Right ventricle myocardium inferior (tissue), 1 donor: Measurements from ENCODE around the gene TMEM135. TPM values are rescaled to one million over a fixed set of nuclear protein-coding genes. Genes with fewer than 3 reads are reported as not detected.
"Not testable (repeated sequence)": the region's sequence is repeated elsewhere in the genome, so short reads cannot be mapped to it uniquely, and the experiment has no call there.

Experiments
- ATAC-seq: fragments of 200-7000 bp; cut with Tn5 transposase; one replicate; pipeline ENCODE4 v1.9.1; 2020; ENCODE audit warnings: mild to moderate bottlenecking, moderate library complexity
- DNase-seq: peaks from one replicate; pipeline ENCODE4 v3.0.0; 2021; ENCODE audit errors: missing footprints
- intact Hi-C: fragments of 100-400 bp; cut with DNase I; formaldehyde crosslinking; loops from one replicate; pipeline ENCODE4 v1.11.0; 2022
- total RNA-seq: library from RNA; stranded (reverse); fragmentation: NEBNext Ultra II Directional; extraction: Animal tissue kit (Norgen Biotek cat#: 25700); gene quantifications from one replicate; pipeline ENCODE4 v1.2.1, GENCODE V29; 2021
- donor health status: DM: no; HTN: yes; CAD: no; lungs with severe emphysema.

TMEM135 gene
- total RNA-seq, 1 donor from 2014 or later, result 18.1 TPM

- DNase-seq (no peak), ATAC-seq (no peak)
- intact Hi-C loops, result no loop called here
Measured at GRCh38 chr11:87173185-87174039, 135.7 kb downstream of the TMEM135 start.

GRCh38 chr11:87174870-87175269, 137.1 kb downstream of the TMEM135 start:
- intact Hi-C loops, result no loop called here
- ATAC-seq (no peak), DNase-seq (no peak)

DNA sequence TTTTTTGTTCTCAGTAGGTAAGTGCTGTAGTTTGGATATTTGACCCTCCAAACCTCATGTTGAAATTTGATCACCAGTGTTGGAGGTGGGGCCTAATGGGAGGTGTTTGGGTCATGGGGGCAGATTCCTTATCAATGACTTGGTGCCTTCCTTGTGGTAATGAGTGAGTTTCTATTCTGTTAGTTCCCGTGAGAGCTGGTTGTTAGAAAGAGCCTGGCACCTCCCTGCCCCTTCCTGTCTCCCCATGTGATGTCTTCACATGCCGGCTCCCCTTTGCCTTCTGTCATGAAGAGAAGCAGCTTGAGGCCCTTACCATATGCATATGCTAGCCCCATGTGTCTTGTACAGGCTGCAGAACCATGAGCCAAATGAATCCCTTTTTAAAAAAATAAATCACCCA, 138.3 kb downstream of the TMEM135 start:
- DNase-seq (peak; percentile 26), ATAC-seq (no peak)
- intact Hi-C loops, result no loop called here

GRCh38 chr11:87179621-87180020, 141.9 kb downstream of the TMEM135 start:
- intact Hi-C loops, result no loop called here
- ATAC-seq, result no peak
- no peak for DNase-seq

- intact Hi-C loops, result no loop called here
- ATAC-seq, result peak; percentile 28
Measured at GRCh38 chr11:87180742-87181141, 143.0 kb downstream of the TMEM135 start.

DNA sequence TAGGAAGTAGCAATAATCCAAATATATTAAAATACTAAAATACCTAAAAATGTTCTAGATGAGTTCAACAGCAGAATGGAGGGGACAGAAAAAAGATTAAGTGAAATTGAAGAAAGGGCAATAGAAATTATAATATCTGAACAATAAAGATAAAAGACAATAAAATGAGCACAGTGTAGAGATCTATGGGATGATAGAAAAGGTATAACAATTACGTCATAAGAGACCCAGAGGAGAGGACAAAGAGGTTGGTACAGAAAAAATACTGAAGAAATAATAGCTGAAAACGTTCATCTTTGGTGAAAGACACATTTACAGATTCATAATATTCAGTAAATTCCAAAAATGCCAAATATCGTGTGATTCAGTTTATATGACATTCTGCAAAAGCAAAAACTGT, 143.4 kb downstream of the TMEM135 start:
- DNase-seq (no peak), ATAC-seq (no peak)
- intact Hi-C loops, result no loop called here

More at GRCh38 chr11:87180742-87181141, 143.0 kb downstream of the TMEM135 start:
- no peak for DNase-seq

DNA sequence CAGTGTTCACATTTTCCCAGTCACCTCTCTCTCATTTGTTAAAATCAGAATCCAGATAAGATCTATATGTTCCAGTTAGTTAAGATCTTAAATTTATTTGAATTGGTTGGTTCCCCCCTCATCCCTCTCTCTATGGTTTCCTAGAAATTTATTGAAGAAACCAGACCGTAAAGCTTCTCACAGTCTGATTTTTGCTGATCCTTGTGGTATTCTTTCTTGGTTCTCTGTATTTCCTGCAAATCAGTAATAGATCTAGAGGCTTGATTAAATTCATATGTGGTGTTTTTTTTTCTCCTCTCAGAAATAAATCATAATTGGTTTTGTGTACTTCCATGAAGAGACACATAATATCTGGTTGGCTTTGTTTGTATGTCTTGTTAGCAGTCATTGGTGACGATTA, 147.5 kb downstream of the TMEM135 start:
- intact Hi-C loops, result no loop called here
- ATAC-seq (no peak), DNase-seq (no peak)

DNA sequence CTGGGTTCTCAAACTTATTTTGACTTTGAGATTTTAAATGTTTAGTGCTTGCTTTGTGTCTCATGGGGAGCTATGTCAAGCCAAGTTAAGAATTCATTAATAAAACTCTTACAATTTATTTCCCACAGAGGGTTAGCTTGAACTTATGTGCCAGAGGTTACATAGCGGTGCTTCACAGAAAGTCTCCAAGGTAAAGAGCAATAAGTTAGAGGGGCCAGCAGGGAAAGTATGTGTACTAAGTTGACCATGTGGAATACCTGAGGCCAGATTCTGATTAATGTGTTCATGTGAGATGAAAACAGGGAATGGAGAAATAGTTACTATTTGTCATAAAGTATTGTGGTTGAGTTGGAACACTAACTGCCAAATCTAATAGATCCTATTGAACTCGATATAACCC, 149.3 kb downstream of the TMEM135 start:
- intact Hi-C loops, result no loop called here

GRCh38 chr11:87187930-87188329, 150.2 kb downstream of the TMEM135 start:
- ATAC-seq (no peak), DNase-seq (no peak)
- intact Hi-C loops, result no loop called here

More for the DNA sequence above, 149.3 kb downstream of the TMEM135 start:
- no peak for DNase-seq
- no peak for ATAC-seq

GRCh38 chr11:87188396-87188795, 150.7 kb downstream of the TMEM135 start:
- intact Hi-C loops, DNase-seq, ATAC-seq: not testable (repeated sequence)

- intact Hi-C loops, DNase-seq, ATAC-seq: not testable (repeated sequence)
Measured at GRCh38 chr11:87188921-87189320, 151.2 kb downstream of the TMEM135 start.

- intact Hi-C loops, result no loop called here
- no peak for ATAC-seq
Measured at GRCh38 chr11:87190071-87190470, 152.3 kb downstream of the TMEM135 start.

DNA sequence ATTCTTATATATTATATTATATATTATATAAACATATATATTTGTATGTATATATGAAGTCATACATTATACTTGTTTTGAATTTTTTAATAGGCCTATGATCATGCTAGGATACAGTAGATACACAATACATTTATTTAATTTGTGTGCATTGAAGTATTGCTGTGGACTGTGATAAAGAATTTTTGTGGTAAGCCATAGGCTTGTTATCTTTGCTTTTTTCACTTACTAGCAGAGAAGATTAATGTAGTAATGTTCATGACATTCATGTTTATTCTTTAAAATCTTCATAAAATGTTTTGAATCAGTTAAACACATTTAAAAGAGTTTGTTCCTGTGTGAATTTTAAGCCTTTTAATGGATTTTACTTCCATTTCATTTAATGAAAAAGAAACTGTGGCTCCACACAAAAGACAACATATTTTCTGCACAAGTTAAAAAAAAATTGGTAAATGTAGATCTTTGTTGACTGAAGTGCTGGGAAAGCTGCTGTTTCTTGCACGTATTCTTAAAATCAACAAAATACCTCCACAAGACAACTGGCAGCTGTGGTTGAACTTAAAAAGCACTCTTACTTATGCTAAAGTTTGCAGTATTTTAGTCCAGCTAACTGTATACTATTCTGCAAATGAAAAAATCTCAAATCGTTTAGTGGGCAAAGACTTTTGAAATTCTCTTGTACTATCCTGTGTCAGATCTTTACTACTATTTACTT, 156.2 kb downstream of the TMEM135 start:
- intact Hi-C loops, result no loop called here
- DNase-seq, result no peak
- no peak for ATAC-seq

More at GRCh38 chr11:87190071-87190470, 152.3 kb downstream of the TMEM135 start:
- DNase-seq, result no peak

DNA sequence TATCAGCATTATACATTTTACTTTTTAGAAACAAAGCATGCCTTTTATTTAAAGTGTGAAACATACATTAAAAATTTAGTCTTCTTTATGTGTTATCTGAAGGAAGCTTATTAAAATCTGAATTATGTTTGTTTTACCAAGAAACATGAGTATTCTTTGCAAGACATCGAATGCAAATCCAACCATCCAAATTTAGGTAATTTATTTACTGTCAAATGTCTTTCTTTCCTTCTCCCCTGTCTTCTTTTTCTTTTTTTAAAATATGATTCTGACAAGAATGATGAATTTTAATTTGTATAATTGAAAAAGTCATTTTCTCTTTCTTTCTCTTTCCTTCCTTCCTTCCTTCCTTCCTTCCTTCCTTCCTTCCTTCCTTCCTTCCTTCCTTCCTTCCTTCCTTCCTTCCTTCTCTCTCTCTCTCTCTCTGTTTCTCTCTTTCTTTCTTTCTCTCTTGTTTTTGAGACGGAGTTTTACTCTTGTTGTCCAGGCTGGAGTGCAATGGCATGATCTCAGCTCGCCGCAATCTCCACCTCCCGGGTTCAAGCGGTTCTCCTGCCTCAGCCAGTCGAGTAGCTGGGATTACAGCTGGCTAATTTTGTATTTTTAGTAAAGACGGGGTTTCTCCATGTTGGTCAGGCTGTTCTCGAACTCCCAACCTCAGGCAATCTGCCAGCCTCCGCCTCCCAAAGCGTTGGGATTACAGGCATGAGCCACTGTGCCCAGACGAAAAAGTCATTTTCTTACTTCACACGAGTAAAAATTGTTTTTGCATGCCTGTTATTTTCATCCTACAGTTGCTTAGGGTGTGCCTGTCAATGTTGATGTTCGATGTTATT, 157.5 kb downstream of the TMEM135 start:
- ATAC-seq (no peak), DNase-seq (no peak)
- intact Hi-C loops, result no loop called here

DNA sequence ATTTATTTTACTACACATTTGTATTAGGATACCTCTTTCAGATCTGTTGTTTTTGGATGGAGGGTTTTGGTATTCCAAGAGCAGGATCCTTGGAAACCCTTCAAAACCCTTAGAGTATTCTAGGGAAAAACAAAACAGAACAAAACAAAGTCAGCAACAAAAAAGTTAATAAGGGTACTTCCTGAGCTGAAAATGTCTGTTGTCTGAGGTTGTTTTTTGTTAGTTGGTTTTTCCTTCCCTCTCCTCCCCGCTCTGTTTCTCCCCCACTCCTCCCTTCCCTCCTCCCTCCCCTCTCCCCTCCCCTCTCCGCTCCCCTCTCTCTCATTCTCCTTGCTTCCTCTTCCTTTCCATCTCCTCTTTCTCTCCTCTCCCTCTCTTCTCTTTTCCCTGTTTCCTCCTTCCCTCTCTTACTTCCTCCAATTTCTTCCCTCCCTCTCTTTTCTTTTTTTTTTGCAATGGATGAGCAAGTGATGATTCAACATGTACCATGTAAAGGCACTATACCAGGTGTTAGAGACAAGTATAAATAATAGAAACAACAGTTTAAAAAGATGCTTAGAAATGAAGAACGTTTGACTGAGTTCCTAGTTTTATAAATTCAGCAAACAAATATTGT, 160.6 kb downstream of the TMEM135 start:
- intact Hi-C loops, result no loop called here
- no peak for DNase-seq
- no peak for ATAC-seq

GRCh38 chr11:87201376-87201775, 163.6 kb downstream of the TMEM135 start:
- ATAC-seq (no peak), DNase-seq (no peak)
- intact Hi-C loops, result no loop called here

DNA sequence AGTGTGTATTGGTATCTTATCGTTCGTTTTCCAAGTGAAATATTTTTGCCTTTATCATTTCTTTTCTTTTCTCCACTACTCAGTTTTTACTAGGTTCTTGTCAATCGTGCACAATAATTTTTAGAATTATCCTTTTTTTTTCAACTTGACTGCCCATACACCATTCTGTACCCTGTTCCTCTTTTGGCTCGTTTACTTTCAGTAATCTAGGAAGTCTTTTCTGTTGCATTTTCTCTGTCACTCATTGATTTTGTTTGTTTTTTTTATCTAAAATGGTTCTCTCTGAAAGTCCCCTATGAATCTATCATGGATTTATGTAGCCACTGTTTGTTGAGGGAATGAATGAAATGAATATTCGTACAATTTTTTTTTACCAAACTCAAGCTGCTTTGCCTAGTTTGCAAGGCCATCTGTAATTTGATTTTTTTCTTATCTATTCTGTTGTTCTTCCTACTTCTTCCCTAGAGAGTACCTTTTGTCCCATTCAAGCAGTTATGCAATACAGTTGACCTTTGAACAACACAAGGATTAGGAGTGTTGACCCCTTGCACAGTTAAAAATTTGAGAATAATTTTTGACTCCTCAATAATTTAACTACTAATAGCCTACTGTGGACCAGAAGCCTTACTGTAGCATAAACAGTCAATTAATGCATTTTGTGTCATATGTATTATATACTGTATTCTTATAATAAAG, 166.3 kb downstream of the TMEM135 start:
- intact Hi-C loops, result no loop called here
- DNase-seq (no peak), ATAC-seq (no peak)

DNA sequence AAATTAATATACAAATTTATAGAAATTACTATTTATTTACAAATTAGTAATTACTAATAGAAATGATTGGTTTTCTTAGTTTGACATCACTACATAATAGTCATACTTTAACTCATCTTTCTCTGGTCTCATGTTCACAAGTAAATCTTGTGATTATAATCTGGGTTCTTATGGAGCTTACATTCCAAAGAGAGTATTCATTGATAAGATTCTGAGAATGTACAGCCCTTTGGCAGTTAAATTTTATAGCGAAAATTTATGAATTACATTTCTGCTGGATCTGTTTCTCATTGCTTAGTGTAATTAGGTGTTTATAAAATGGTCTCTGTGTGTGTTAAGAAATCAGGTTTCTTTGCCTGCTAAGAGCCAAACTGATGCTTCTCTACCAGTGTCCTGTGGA, 175.2 kb downstream of the TMEM135 start:
- ATAC-seq (no peak), DNase-seq (no peak)
- intact Hi-C loops, result no loop called here
